ENCODE data around the gene HTR2A. TPM values are rescaled to one million over a fixed set of nuclear protein-coding genes. Genes with fewer than 3 reads are reported as not detected.
"Not testable (repeated sequence)": the region's sequence is repeated elsewhere in the genome, so short reads cannot be mapped to it uniquely, and the experiment has no call there.

HTR2A gene
- polyA plus RNA-seq, 1 donor: 0.14 TPM

- no peak for DNase-seq (ENCODE audit: low read depth)
Observed at GRCh38 chr13:46812301-46812797, 84.5 kb downstream of the HTR2A start.

DNA sequence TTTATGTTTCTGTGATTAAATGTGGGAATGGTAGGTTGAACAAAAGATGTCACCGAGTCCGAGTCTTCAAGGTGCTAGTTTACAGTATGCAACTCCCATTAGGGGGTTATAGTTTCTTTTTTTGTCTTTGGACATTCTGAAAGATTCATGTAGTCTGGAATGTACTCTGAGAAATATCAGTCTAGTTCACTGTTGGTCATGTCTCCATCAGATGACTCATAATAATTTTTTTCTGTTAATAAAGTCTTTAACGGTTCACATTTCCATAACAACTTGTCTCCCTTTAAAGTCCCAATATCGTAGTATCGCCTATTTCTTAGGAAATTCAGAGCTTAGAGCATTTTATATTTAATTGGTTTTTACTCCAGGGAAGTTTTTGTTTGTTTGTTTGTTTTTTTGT lies 86.4 kb downstream of the HTR2A start:
- no peak for DNase-seq (ENCODE audit: low read depth)

DNA sequence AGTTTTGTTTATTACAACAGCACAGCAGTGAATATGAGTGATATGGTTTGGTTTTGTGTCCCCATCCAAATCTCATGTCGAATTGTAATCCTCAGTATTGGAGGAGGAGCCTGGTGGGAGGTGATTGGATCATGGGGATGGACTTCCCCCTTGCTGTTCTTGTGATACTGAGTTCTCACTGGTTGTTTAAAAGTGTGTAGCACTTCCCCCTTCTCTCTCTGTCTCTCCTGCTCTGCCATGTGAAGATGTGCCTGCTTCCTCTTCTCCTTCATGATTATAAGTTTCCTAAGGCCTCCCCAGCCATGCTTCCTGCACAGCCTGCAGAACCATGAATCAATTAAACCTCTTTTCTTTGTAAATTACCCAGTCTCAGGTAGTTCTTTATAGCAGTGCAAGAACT lies 91.9 kb downstream of the HTR2A start:
- DNase-seq (ENCODE audit: low read depth): not testable (repeated sequence)

DNA sequence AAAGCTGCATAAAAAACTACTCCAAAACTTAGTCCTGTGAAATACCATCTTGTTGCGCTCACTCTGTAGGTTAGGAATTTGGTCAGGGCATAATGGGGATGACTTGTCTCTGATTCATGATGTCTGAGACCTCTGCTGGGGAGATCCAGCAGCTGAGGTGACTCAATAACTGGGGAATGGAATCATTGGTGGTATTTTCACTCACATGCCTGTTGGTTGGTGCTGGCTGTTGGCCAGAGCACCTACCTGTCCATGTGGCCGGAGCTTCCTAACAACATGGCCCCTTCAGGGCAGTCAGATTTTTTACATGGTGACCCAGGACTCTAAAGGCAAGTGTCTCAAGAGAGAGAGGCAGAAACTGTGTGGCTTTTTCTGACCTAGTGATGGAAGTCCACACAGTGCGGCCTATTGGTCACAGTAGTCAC lies 92.5 kb downstream of the HTR2A start:
- DNase-seq (ENCODE audit: low read depth): no peak

GRCh38 chr13:46803586-46803985 lies 93.3 kb downstream of the HTR2A start:
- DNase-seq (ENCODE audit: low read depth): no peak

DNA sequence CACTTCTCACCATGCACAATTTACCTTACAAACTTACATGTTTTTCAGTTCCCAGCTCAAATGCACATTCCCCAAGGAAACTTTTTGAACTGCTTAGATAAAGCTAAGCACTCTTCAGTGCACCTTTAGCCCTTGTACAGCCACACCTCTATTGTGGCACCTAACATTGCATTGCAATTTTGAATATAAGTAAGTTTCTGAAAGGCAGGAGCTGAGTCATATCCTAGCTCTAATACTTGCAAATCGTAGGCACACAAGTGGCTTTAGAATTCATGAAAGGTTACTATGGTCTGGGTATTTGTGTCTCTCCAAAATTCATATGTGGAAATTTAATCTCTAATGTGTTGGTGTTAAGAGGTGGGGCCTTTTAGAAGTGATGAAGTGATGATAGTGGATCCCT lies 95.0 kb downstream of the HTR2A start:
- no peak for DNase-seq (ENCODE audit: low read depth)

GRCh38 chr13:46799139-46799538 lies 97.7 kb downstream of the HTR2A start:
- no peak for DNase-seq (ENCODE audit: low read depth)

GRCh38 chr13:46797501-46798237 lies 99.2 kb downstream of the HTR2A start:
- no peak for DNase-seq (ENCODE audit: low read depth)

DNA sequence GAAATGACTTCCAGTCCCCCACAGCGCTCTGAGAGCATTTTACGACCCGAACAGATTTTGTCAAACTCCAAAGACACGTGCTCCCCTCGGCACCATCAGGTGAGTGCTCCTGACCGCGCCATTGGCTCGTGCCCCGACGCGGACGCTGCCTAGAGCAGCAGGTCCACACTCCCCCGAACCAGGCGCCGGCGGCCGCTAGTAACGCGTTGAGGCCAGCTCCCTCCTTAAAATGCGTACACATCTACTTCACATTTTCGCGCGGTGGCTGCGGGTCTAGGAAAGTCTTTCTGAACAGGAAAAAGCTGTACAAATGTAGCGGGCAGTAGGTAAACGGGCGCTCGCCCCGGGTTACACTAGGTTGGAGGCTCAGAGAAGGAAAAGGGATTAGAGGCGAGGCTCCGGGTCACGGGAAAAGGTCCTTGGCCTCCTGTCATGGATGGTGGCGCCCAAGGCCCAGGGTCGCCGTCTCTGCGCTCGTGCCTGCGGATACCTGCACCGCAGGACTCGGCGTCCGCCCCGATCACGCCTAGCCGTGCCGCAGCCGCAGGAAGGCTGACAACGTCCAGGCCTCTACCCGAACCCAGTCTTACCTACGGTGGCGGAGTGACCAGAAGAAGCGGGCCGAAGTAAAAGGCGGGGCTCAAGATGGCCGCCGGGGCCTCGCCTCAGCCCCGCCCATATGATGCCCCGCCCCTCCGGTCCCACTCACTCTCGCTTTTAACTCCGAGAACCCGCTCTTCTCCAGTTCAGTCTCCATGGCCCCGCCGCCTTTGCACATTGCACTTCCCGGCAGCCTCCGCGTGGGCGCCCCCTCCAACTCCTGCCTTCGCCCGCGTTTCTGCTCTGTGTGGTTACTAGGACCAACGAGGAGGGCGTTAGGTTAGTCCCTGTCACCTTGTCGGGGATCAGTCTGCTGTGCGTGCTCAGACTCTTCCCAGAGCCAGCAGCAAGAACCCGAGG lies 100.1 kb downstream of the HTR2A start, which contains the start of gene ESD:
ESD (minus strand) TSS at position 647 of the 960 bp plus-strand sequence. CDS start 5,748 bp downstream, outside the sequence.
- peak; percentile 66 for DNase-seq (ENCODE audit: low read depth)

DNA sequence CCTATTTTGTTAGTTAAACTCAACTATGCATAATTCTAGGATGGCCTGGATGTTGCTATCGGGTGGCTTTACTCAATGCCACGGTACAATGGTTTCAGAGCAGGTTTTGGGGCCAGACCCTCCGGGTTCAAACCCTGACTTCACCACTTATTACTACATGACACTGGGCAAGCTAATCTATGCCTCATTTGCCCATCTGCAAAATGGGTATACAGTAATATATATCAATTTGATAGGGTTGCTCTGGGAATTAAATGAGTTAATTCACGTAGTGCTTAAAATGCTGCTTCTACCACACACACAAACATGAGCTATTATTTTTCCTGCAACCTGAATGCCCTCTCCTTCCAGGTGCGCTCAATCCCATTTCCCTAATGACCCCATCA lies 100.7 kb downstream of the HTR2A start:
- no peak for DNase-seq (ENCODE audit: low read depth)

DNA sequence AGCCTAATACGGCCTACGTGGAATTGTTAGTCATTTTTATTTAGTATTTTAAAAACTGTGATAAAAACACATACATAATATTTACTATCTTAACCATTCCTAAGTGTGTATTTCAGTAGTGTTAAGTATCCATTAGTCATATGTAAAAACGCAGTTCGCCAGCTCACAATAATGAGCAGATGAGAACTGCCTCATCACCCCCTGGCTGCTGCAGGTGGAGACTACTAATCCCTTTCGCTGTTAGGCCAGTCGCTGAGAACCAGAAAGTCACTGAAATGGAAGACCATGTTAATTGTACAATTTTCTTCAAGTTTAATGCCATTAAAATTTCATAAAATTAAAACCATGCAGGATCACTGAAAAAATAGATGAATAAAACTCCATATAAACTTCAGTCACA lies 101.5 kb downstream of the HTR2A start:
- no peak for DNase-seq (ENCODE audit: low read depth)

- DNase-seq (ENCODE audit: low read depth): no peak
Observed at GRCh38 chr13:46783504-46783903, 113.3 kb downstream of the HTR2A start.

- DNase-seq (ENCODE audit: low read depth): no peak
Observed at GRCh38 chr13:46782691-46783090, 114.2 kb downstream of the HTR2A start.

- no peak for DNase-seq (ENCODE audit: low read depth)
Observed at GRCh38 chr13:46782066-46782465, 114.8 kb downstream of the HTR2A start.

Other genes with a start within 250 kb of the HTR2A start
- 149 TPM for gene ESD, start 99.9 kb downstream of the HTR2A start, polyA plus RNA-seq (ENCODE audit: insufficient read length)